BLaER1 (cell line): ENCODE results near the gene ECEL1.

ENCODE experiments used
- H3K27ac ChIP-seq: shearing (Covaris generic); formaldehyde crosslinking; 2 replicates; pipeline ENCODE4 v1.8.1; 2022
- H3K27me3 ChIP-seq: shearing (Covaris generic); formaldehyde crosslinking; 2 replicates; pipeline ENCODE4 v1.8.1; 2022
- H3K36me3 ChIP-seq: shearing (Covaris generic); formaldehyde crosslinking; 2 replicates; pipeline ENCODE4 v1.8.1; 2022
- H3K4me1 ChIP-seq: shearing (Covaris generic); formaldehyde crosslinking; 2 replicates; pipeline ENCODE4 v1.8.1; 2022
- H3K4me2 ChIP-seq: shearing (Covaris generic); formaldehyde crosslinking; 2 replicates; pipeline ENCODE4 v1.8.1; 2022
- H3K4me3 ChIP-seq: shearing (Covaris generic); formaldehyde crosslinking; 2 replicates; pipeline ENCODE4 v1.8.1; 2022
- H3K9ac ChIP-seq: shearing (Covaris generic); formaldehyde crosslinking; 2 replicates; pipeline ENCODE4 v1.8.1; 2022
- H3K9me3 ChIP-seq: shearing (Covaris generic); formaldehyde crosslinking; 2 replicates; pipeline ENCODE4 v1.8.1; 2022
- H4K20me1 ChIP-seq: shearing (Covaris generic); formaldehyde crosslinking; 2 replicates; pipeline ENCODE4 v1.8.1; 2022
- Cebpa-rat ChIP-seq: shearing (Covaris generic); IDR thresholded peaks from 2 replicates; pipeline ENCODE4 v1.8.1; 2022

The ECEL1 gene

DNA sequence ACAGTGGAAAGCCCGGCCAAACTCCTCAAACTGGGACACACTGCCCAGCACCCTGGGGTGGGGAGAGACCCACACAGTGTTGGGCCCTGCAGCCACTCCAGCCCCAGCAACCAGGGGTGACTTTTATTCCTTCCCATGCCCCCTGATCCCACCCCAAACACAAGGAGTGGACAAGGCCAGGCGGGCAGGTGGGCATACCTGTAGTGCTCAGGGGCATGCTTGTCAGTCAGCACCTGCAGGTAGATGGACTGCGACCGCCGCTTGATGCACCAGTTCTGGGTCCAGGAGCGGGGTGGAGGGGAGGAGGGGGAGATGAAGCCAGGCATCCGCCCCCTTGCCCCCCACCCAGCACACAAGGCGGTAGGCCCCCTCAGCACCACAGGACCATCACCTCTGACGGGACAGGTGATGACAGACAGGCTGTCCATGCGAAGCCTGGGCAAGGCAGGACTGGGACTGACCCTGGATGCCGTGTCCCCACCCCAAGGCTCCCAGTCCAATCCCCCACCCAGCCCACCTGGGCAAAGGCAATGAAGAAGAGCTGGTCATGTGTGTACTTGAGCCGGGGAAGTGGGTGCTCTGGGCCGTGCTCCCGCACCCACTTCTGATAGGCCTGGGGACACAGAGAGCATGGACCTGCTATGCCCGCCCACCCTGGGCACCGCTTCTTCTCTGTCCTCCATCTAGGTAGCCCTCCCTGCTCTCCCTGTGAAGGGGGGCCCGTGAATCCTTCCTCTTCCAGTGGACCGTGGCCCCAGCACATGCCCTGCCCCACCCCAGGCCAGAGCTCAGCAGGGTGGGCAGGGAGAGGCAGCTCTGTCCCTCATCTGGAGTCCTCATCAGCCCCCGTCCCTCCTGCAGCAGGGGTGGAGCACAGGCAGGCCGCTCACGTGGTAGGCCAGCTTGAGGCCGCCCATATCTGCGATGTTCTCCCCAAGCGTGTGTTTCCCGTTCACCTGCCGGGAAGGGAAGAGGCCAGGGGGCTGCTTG is 7.1 kb downstream of the ECEL1 start:
- Histone ChIP-seq H3K4me1 (peaks cover 4% of the 10 kb centered on the region; the same call in 1 of the 2 replicates), H3K4me2 (no peak overlapping the region), H3K27me3 (peaks cover 23% of the 10 kb centered on the region), H3K9me3 (no peaks in the 10 kb centered on the region), H3K27ac (no peak overlapping the region), H3K9ac (no peak overlapping the region), H3K36me3 (no peaks in the 10 kb centered on the region), H3K4me3 (no peak overlapping the region), H4K20me1 (peaks cover 20% of the 10 kb centered on the region)
- no peak for TF ChIP-seq Cebpa-rat

DNA sequence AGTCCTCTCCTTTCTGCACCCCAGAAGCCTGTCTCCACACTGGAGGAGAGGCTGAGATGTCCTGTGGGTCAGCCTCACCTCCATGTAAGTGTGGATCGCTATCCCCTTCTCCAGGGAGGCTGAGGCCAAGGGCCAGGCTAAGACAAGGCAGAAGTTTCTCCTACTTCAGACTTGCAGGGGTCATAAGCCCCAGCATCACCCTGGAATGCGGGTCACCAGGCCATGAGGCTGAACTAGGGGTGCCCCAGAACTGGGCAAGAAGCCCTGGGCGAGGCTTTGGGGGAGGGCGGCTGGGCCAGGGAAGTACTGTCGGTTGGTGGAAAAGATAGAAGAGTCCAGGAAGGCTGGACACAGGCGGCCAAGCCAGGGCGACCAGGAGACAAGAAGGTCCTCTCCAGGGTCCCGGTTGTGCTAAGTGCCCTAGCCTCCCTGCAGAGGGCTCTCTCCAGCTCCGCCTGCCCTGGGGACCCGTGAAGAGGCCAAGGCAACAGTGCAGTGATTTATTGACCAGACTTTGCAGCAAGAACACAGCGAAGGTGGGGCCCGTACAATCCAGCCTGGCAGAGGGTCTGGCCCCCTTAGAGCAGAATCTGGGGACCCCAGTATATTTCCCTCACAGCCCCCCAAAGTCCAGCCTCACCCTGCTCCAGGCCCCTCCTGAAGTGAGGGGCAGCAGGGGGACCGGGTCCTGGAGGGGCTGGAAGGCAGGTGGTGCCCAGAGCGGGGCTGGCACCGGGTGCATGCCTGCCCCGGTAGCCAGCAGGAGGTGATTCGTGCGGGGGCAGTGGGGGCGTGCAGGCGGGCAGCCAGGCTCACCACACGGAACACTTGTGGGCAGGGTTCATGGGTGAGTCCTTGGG is 8.1 kb downstream of the ECEL1 start:
- no peak for TF ChIP-seq Cebpa-rat
- Histone ChIP-seq H3K9ac (no peak overlapping the region), H3K9me3 (no peaks in the 10 kb centered on the region), H3K4me2 (no peak overlapping the region), H3K27me3 (peaks cover 14% of the 10 kb centered on the region), H3K4me3 (no peak overlapping the region), H4K20me1 (peaks cover 11% of the 10 kb centered on the region; the same call in 1 of the 2 replicates), H3K4me1 (no peaks in the 10 kb centered on the region), H3K36me3 (no peaks in the 10 kb centered on the region), H3K27ac (no peak overlapping the region)

DNA sequence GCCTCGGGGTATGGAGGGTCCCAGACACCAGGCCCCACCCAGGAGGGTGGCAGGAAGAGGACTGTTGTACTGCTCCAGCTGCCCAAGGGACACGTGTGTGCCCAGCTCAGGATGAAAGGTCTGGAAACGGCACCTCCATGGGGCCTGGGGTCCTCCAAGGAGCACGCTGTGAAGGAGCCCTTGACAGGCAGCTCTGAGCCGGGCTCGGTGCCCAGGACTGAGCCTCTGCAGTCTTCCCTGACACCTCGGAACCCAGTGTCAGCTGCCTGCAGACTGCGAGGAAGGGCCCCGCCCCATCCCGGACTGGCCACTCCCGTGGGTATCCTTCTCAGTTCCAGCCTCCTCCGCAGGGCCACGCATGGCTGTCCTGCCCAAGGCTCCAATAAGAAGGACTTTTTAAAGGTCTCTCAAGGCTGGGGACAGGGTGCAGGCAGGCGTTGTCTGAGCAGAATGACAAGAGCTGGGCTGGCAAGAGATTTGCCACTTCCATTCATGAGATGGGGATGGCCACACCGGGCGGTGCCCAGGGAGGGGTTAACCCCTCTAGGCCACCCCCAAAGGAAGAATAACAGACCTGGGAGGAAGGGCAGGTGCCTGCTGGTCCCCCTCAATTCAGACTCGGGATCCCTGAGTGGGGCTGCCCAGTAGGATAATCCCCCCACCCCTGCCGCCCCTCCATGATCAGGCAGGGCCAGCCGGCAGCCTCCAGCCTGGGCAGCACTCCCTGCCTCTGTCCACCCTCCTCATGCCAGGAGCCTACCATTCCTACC is 8.9 kb downstream of the ECEL1 start:
- peaks cover 5% of the 10 kb centered on the region; the same call in 1 of the 2 replicates for H3K27me3 ChIP-seq
- no peak for TF ChIP-seq Cebpa-rat
- H3K36me3 ChIP-seq, result no peaks in the 10 kb centered on the region
- H3K27ac ChIP-seq, result no peak overlapping the region
- H3K4me3 ChIP-seq, result no peak overlapping the region
- no peaks in the 10 kb centered on the region for H3K4me1 ChIP-seq
- no peak overlapping the region for H3K9ac ChIP-seq
- no peak overlapping the region for H3K4me2 ChIP-seq
- peaks cover 2% of the 10 kb centered on the region; the same call in 1 of the 2 replicates for H4K20me1 ChIP-seq
- H3K9me3 ChIP-seq, result no peaks in the 10 kb centered on the region

DNA sequence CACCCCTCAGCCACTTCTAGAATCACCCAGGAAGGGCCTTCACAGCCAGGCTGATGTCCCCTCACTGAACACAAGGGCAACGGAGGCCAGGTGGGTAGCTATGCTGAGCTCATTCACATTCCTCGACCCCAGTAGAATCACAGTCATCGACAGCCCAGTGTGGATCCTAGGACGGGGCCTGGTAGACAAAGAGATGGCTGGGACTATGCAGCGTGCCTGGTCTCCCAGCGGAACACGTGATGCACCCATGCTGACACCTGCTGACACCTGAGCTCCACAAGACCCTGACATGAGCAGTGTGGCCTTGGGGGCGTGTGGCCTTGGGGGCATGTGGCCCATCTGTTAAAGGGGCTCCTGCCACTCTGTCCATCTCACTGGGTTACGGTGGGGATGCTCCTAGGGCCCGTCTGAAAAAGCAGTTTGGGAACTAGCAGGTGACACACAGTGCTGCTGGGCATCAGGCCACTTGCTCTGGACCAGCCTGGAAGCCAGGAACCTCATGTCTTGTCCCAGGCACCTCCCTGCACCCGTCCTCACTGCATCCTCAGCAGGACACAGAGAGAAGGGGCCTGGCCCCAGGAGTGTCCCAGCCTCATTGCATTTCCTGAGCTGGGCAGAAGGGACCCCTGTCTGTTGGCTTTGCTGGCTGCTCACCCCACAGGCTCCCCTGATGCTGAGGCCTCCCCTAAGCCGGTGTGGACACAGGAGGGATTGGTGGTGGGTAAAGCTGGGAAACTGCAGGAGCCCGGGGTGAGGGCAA is 9.7 kb downstream of the ECEL1 start:
- no peaks in the 10 kb centered on the region for H3K27me3 ChIP-seq
- H3K9ac ChIP-seq, result no peak overlapping the region
- no peak overlapping the region for H3K4me3 ChIP-seq
- no peak overlapping the region for H3K4me2 ChIP-seq
- TF ChIP-seq Cebpa-rat, result no peak
- no peak overlapping the region for H3K27ac ChIP-seq
- H3K9me3 ChIP-seq, result no peaks in the 10 kb centered on the region
- no peaks in the 10 kb centered on the region for H3K36me3 ChIP-seq
- H4K20me1 ChIP-seq, result no peaks in the 10 kb centered on the region
- H3K4me1 ChIP-seq, result no peaks in the 10 kb centered on the region

DNA sequence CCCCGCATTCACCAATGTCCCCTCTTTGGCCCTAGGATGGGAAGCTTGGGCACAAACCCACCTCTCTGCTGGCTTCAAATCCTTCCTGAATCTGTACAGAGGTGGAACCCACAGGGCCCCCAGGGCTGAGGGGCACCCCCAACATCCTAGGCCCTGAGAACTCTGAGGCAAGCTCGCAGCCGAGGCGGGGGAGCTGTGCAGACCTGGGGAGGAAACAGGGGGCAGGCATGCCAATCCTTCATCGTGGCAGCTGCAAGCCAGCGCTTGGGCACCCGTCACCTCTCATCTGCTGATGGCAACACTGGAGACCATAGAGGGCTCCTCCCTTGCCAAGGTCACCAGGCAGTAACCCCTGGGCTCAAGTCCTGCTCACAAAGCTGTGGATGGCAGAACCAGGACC is 10.8 kb downstream of the ECEL1 start:
- no peaks in the 10 kb centered on the region for H4K20me1 ChIP-seq
- no peak overlapping the region for H3K9ac ChIP-seq
- H3K27me3 ChIP-seq, result no peaks in the 10 kb centered on the region
- H3K27ac ChIP-seq, result no peak overlapping the region
- 0 out of 2 replicates have a peak, but pooled peaks cover 9% of the 10 kb centered on the region for H3K9me3 ChIP-seq
- no peaks in the 10 kb centered on the region for H3K36me3 ChIP-seq
- TF ChIP-seq Cebpa-rat, result no peak
- no peak overlapping the region for H3K4me2 ChIP-seq
- H3K4me1 ChIP-seq, result no peaks in the 10 kb centered on the region
- no peak overlapping the region for H3K4me3 ChIP-seq

DNA sequence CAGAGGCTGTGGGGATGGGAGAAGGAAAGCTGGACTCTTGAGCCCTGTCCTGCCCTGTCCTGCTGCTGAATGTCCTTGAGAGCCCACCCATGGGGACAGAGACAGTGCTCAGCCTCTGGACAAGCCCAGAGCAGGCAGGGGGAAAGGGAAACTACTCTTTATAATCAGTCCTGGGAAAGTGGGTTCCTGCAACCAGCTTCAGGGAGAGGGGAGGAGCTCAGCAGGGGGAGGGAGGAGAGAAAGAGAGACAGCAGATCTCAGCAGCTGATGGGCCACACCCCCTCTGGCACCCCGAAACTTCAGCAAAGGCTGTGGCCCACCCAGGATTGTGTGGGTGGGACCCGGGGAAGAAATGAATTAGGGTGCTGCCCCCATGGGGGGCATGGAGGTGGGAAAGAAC is 11.6 kb downstream of the ECEL1 start:
- Histone ChIP-seq H3K4me2 (no peak overlapping the region), H3K36me3 (no peaks in the 10 kb centered on the region), H3K4me1 (no peaks in the 10 kb centered on the region), H3K27ac (no peak overlapping the region), H3K4me3 (no peak overlapping the region), H3K27me3 (no peaks in the 10 kb centered on the region), H3K9ac (no peak overlapping the region), H4K20me1 (no peaks in the 10 kb centered on the region), H3K9me3 (0 out of 2 replicates have a peak, but pooled peaks cover 9% of the 10 kb centered on the region)
- TF ChIP-seq Cebpa-rat, result no peak

DNA sequence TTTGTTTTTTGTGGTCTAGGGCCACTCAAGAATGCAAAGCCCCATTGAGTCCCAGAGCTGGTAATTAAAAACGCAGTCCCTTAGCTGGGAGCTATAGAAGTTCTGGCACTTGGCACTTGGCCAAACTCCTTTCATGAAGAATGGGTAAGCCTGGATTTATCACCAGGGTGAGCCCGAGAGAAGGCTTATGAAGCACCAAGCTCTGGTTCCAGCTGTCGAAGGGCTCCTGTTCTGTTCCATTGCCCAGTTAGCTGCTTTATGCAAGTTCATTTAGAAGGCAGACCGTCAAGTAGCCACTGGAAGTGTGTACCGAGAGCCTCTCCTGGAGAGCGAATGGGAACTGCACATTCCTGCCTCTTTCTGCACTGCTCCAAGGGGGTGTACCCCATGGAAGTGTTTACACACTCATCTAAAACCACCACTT is 14.2 kb downstream of the ECEL1 start:
- no peak overlapping the region for H3K9ac ChIP-seq
- H3K9me3 ChIP-seq, result 0 out of 2 replicates have a peak, but pooled peaks cover 9% of the 10 kb centered on the region
- no peaks in the 10 kb centered on the region for H3K4me1 ChIP-seq
- no peak overlapping the region for H3K4me2 ChIP-seq
- no peak overlapping the region for H3K27ac ChIP-seq
- no peak overlapping the region for H3K4me3 ChIP-seq
- H3K27me3 ChIP-seq, result no peaks in the 10 kb centered on the region
- H4K20me1 ChIP-seq, result no peaks in the 10 kb centered on the region
- H3K36me3 ChIP-seq, result no peaks in the 10 kb centered on the region
- no peak for TF ChIP-seq Cebpa-rat

DNA sequence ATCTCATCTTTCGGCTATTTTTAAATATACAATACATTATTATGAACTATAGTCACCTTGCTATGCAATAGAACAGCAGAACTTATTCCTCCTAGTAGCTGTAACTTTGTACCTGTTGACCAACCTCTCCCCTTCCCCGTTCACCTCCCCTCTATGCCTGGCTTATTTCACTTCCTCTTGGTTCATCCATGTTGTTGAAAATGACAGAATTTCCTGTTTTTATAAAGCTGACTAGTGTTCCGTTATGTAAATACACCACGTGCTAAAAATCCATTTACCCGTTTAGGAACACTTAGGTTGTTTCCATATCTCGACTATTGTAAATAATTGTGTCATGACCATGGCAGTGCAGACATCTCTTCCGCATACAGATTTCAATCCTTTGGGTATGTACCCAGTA is 21.4 kb downstream of the ECEL1 start:
- Histone ChIP-seq H3K9me3 (no peaks in the 10 kb centered on the region), H3K4me3 (no peak overlapping the region), H3K27me3 (no peaks in the 10 kb centered on the region), H3K4me1 (peaks cover 4% of the 10 kb centered on the region; the same call in 1 of the 2 replicates), H3K9ac (no peak overlapping the region), H3K4me2 (no peak overlapping the region), H3K36me3 (no peaks in the 10 kb centered on the region), H4K20me1 (no peaks in the 10 kb centered on the region), H3K27ac (no peak overlapping the region)
- TF ChIP-seq Cebpa-rat, result no peak
